Gastrocnemius medialis (tissue), 4 donors: ENCODE data around the gene PDGFRA.

Source experiments
- CTCF ChIP-seq, 5 experiments: fragments of 450-650 bp in 3 of 5; fragments of 200-600 bp in 2 of 5; sonication (generic) in 2 of 5; IDR thresholded peaks in 4 of 5; conservative IDR thresholded peaks in 1 of 5; 1 replicate in 4 of 5; 2 replicates in 1 of 5; pipeline ENCODE4 v1.5.1; 2016 to 2019; ENCODE audit warnings: antibody characterized with exemption in 5 of 5, mild to moderate bottlenecking in 3 of 5, moderate library complexity in 3 of 5
- POLR2A ChIP-seq, 2 donors: fragments of 450-650 bp; IDR thresholded peaks; one replicate each; pipeline ENCODE4 v1.6.1; 2017; ENCODE audit warnings: antibody characterized with exemption in 2 of 2, mild to moderate bottlenecking in 2 of 2, moderate library complexity in 2 of 2

GRCh38 chr4:54209617-54210016 is 19.5 kb upstream of the PDGFRA start:
- TF ChIP-seq CTCF (IDR thresholded peaks at IDR 0.05 in 4 of 5, conservative IDR thresholded peaks at IDR 0.05 in 1 of 5) (no peak), POLR2A (IDR thresholded peaks at IDR 0.05) (no peak)
